GM12864 (cell line): ENCODE data around the gene CLDN5.

Experiments used
- DNase-seq: peaks from one replicate; pipeline ENCODE4 v3.0.0-alpha.2; 2011; ENCODE audit warnings: low read depth
- H3K4me3 ChIP-seq: 2 replicates; pipeline ENCODE4 v1.5.1; 2011; ENCODE audit warnings: mild to moderate bottlenecking, low read depth, low read length, control low read depth
- TF ChIP-seq, protein P1 (sequence below): IDR thresholded peaks from 2 replicates; pipeline ENCODE4 v1.5.1; 2011; ENCODE audit warnings: low read depth, mild to moderate bottlenecking, moderate library complexity, low read length, control low read depth, inconsistent platforms; ENCODE audit errors: missing control alignments

Gene CLDN5

DNA sequence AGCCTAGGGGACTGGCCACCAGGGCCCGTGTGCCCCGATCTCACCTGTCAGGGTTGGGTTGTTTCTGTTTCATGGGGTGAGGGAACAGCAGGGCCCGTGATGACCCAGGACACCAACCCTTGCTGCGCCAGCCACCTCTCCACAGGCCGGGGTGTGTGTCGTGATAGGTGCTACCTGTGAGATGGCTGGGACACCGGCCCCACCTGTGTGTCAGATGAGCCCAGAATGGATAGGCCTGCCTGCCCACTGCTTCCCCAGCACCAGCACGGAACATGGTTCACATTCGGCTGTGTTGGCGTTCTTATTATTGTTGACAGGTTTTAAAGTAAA is 7.1 kb downstream of the CLDN5 start:
- no peak overlapping the region for H3K4me3 ChIP-seq
- TF ChIP-seq, protein P1, sequence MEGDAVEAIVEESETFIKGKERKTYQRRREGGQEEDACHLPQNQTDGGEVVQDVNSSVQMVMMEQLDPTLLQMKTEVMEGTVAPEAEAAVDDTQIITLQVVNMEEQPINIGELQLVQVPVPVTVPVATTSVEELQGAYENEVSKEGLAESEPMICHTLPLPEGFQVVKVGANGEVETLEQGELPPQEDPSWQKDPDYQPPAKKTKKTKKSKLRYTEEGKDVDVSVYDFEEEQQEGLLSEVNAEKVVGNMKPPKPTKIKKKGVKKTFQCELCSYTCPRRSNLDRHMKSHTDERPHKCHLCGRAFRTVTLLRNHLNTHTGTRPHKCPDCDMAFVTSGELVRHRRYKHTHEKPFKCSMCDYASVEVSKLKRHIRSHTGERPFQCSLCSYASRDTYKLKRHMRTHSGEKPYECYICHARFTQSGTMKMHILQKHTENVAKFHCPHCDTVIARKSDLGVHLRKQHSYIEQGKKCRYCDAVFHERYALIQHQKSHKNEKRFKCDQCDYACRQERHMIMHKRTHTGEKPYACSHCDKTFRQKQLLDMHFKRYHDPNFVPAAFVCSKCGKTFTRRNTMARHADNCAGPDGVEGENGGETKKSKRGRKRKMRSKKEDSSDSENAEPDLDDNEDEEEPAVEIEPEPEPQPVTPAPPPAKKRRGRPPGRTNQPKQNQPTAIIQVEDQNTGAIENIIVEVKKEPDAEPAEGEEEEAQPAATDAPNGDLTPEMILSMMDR: no peak
- DNase-seq: no peak

DNA sequence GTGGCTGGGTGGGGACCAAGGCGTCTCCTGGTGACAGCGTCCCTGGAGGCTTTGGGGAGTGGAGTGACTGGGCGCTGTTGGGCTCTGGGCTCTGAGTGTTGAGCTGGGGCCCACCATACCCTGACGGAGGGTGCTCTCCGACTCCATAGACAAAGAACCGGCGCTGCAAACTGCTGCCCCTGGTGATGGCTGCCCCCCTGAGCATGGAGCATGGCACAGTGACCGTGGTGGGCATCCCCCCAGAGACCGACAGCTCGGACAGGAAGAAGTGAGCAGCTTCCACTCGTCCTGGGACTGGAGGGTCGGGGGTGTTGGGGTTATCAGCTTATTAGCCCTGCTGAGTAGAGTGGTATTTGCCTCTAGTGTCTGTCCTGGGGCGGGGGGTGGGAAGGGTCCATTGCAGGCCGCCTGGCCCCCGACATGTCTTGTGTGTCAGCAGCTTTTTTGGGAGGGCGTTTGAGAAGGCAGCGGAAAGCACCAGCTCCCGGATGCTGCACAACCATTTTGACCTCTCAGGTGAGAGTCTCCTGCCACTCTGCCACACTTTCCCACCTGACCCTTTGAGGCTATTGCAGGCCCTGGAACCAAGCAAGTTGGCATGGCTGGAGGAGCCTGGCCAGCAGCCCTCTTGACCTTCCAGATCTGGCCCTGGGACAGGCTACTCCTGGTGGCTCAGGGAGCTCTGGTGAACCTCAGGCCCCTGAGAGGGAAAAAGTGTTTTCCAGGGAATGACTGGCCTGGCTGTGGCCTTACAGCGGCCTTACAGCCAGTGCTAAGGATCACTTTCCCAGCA is 7.6 kb downstream of the CLDN5 start:
- TF ChIP-seq, protein P1: no peak
- no peak overlapping the region for H3K4me3 ChIP-seq
- DNase-seq: no peak

DNA sequence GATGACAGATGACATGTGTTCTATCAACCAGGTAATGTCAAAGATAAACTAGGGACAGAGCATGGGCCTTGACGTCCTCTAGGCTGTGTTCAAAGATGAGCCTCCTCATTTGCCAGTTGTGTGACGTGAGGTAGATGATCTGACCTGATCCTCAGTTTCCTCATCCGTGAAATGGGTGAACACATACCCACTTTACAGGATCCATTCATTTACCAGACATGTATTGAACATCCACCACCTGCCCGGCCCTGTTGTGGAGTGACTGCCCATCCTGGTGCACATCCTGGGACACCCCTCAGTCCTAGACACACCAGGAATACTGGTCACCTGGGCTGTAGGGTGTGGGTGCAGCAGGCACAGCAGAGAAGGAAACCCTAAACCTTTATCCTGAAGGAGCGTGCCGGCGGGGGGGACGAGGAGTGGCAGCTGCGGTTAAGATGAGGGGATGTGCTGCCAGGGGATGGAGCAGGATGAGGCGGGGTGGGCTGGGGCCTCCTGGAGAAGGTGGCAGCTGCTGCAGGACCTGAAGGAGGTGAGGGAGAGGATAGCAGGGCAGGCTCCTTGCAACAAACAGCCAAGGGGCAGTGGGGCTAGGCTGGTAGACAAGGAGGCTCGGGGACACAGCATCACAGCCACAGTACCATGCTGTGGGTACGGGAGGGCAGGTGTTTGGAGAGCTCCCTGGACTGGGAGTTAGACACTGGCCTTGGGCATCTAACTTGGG is 8.4 kb downstream of the CLDN5 start:
- H3K4me3 ChIP-seq: no peak overlapping the region
- TF ChIP-seq, protein P1: no peak
- no peak for DNase-seq

DNA sequence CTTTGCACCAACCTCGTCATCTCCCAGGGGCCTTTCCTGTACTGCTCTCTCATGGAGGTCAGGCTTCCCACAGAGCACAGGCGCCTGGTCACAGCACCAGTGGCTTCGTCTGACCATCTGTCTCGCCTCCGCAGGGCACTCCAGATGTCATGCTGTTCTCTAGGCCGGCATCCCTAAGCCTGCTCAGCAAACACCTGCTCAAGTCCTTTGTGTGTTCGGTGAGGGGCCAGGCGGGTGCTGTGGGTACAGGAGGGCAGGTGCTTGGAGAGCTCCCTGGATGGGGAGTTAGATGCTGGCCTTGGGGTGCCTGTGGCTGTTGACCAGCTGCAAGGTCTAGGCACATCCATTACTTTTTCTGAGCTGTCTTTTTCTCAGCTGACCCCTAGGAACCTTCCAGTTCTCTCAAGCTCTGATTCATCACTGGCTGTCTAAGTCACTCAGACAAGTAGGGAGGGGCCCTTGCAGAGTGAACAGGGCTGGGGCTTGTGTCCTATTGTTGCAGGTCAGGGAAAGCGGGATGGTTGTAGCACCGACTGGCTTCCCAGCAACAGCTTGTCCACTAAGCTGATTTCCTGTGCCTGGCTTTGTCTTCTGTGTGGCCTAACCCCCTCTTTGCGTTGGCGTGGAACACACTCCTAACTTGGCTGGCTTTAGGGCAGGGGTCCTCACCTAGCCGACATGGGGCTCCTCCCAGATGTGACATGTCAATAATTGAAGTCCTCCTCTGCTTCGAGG is 9.2 kb downstream of the CLDN5 start:
- TF ChIP-seq, protein P1: no peak
- H3K4me3 ChIP-seq: no peak overlapping the region
- DNase-seq: no peak

- TF ChIP-seq, protein P1: no peak
- no peak overlapping the region for H3K4me3 ChIP-seq
- DNase-seq: no peak
These were observed 10.4 kb downstream of the CLDN5 start for GRCh38 chr22:19513823-19514222.

DNA sequence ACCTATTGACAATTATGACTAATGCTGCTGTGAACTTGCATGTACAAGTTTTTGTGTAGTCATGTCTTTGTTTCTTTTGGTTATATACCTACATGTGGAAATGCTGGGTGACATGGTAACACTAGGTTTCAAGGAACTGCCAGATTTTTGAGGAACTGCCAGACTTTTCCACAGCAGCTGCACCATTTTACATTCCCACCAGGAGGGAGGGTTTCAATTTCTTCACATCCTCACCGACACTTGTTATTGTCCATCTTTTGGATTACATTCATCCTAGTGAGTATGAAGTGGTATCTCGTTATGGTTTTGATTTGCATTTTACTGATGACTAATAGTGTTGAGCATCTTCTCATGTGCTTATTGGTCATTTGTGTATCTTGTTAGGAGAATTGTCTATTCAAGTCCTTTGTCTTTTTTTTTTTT is 13.3 kb downstream of the CLDN5 start:
- H3K4me3 ChIP-seq: no peak overlapping the region
- no peak for DNase-seq
- TF ChIP-seq, protein P1: no peak
